ENCODE measurements around the gene RFX5. TPM values are rescaled to one million over a fixed set of nuclear protein-coding genes. Genes with fewer than 3 reads are reported as not detected.

The RFX5 gene
- total RNA-seq, 1 experiment from 2014 or later: 72.7 TPM

DNA sequence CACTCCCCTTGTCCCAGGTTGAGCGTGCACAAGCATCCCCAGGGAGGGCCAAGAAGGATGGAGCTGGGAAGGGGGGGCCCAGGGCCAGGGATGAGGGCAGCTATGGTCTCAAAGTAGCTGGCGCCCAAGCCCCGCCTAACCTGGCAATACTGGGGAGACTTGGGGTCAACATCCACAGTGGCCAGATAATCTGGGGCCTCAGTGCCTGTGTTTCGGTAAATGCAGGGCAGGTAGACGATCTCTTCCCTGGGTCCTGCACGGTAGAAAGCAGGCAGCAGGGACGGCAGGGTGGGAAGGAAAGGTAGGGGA is 22.2 kb upstream of the RFX5 start:
- Histone ChIP-seq H3K56ac (ENCODE audit: insufficient read length, low read depth, low read length) (no peak overlapping the region), H4K91ac (ENCODE audit: insufficient read length, low read depth, low read length) (no peak overlapping the region), H3K9me3 (ENCODE audit: control insufficient read depth, low read depth, low read length) (no peaks in the 10 kb centered on the region), H2AFZ (ENCODE audit: low read length) (no peak overlapping the region), H3K9ac (ENCODE audit: extremely low read depth, insufficient read length, low read length) (no peak overlapping the region), H2BK120ac (ENCODE audit: low read depth, low read length, poor library complexity, severe bottlenecking) (no peak overlapping the region), H2AK5ac (ENCODE audit: insufficient read length, low read length) (no peak overlapping the region), H4K20me1 (ENCODE audit: control insufficient read depth, insufficient read depth, insufficient read length) (no peaks in the 10 kb centered on the region), H3K18ac (ENCODE audit: insufficient read length, low read depth, low read length) (no peak overlapping the region), H3K27me3 (ENCODE audit: insufficient read depth, low read length) (no peaks in the 10 kb centered on the region), H2BK12ac (ENCODE audit: insufficient read length, low read depth, low read length) (no peak overlapping the region), H3K23ac (ENCODE audit: insufficient read length, low read depth, low read length) (no peak overlapping the region), H3K4ac (ENCODE audit: low read depth, low read length) (no peak overlapping the region), H2BK5ac (ENCODE audit: insufficient read length, low read length) (no peak overlapping the region), H3K23me2 (ENCODE audit: insufficient read length, low read depth, low read length, poor library complexity, severe bottlenecking) (no peaks in the 10 kb centered on the region), H3K14ac (ENCODE audit: insufficient read depth, low read length) (no peak overlapping the region), H2BK15ac (ENCODE audit: low read depth, low read length) (no peak overlapping the region), H4K8ac (replicated peaks; ENCODE audit: insufficient read length, low read depth, low read length) (no peak overlapping the region), H3K4me2 (ENCODE audit: insufficient read depth, insufficient read length, low read length) (no peak overlapping the region), H3T11ph (ENCODE audit: low read length) (no peak overlapping the region), H4K5ac (ENCODE audit: insufficient read length, low read depth, low read length) (no peak overlapping the region), H2BK20ac (ENCODE audit: low read depth, low read length, poor library complexity, severe bottlenecking) (no peak overlapping the region), H3K79me2 (ENCODE audit: insufficient read depth, low read length) (no peaks in the 10 kb centered on the region), H3K79me1 (ENCODE audit: insufficient read depth, low read depth, low read length, poor library complexity, severe bottlenecking) (no peaks in the 10 kb centered on the region), H3K27ac (ENCODE audit: insufficient read length, low read depth, low read length) (no peak overlapping the region), H3K4me1 (ENCODE audit: insufficient read depth, low read length) (no peaks in the 10 kb centered on the region)
- Mint-ChIP-seq H3K27ac (no peak overlapping the region), H3K9me3 (no peaks in the 10 kb centered on the region; a peak in 1 of 5 replicates), H3K4me1 (peaks cover 15 to 33% of the 10 kb centered on the region in 2 experiments), H3K27me3 (ENCODE audit: low read depth) (no peaks in the 10 kb centered on the region), H3K4me3 (no peak overlapping the region), H3K36me3 (ENCODE audit: insufficient read depth in 1 of 3, low read depth in 3 of 3) (peaks cover 2 to 18% (median 14%) of the 10 kb centered on the region in 3 experiments)
- TF ChIP-seq, protein P1, sequence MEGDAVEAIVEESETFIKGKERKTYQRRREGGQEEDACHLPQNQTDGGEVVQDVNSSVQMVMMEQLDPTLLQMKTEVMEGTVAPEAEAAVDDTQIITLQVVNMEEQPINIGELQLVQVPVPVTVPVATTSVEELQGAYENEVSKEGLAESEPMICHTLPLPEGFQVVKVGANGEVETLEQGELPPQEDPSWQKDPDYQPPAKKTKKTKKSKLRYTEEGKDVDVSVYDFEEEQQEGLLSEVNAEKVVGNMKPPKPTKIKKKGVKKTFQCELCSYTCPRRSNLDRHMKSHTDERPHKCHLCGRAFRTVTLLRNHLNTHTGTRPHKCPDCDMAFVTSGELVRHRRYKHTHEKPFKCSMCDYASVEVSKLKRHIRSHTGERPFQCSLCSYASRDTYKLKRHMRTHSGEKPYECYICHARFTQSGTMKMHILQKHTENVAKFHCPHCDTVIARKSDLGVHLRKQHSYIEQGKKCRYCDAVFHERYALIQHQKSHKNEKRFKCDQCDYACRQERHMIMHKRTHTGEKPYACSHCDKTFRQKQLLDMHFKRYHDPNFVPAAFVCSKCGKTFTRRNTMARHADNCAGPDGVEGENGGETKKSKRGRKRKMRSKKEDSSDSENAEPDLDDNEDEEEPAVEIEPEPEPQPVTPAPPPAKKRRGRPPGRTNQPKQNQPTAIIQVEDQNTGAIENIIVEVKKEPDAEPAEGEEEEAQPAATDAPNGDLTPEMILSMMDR (conservative IDR thresholded peaks at IDR 0.05): no peak
- no peak for DNase-seq
- no CpG with 5 or more reads among the region's 7 CpGs for WGBS (ENCODE audit: extremely low coverage, insufficient read length, low lambda C conversion rate)

Data from H9 (cell line).